Measurements from ENCODE around the gene ZC3H12C.

DNA sequence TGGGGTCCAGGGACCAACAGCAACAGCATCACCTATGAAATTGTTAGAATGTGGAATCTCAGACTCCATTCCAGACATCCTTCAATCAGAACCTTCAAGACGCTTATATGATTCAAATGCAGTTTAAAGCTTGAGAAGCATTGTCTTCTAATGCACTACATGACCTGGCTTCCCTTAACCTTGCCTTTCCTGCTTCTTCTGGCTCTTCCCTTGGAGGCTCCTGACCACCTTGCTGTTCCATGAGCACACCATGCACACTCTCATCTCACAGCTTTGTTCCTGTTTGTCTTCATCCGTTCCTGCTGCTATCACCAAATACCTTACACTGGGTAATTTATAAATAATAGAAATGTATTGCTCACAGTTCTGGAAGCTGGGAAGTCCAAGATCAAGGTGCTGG lies 26.1 kb downstream of the ZC3H12C start:
- TF ChIP-seq POLR2A (IDR thresholded peaks at IDR 0.05), result no peak
- TF ChIP-seq, protein P1, sequence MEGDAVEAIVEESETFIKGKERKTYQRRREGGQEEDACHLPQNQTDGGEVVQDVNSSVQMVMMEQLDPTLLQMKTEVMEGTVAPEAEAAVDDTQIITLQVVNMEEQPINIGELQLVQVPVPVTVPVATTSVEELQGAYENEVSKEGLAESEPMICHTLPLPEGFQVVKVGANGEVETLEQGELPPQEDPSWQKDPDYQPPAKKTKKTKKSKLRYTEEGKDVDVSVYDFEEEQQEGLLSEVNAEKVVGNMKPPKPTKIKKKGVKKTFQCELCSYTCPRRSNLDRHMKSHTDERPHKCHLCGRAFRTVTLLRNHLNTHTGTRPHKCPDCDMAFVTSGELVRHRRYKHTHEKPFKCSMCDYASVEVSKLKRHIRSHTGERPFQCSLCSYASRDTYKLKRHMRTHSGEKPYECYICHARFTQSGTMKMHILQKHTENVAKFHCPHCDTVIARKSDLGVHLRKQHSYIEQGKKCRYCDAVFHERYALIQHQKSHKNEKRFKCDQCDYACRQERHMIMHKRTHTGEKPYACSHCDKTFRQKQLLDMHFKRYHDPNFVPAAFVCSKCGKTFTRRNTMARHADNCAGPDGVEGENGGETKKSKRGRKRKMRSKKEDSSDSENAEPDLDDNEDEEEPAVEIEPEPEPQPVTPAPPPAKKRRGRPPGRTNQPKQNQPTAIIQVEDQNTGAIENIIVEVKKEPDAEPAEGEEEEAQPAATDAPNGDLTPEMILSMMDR (IDR thresholded peaks at IDR 0.05), result no peak

Data from esophagus squamous epithelium (tissue), 4 donors.